Esophagus muscularis mucosa (tissue), 3 donors: ENCODE measurements around the gene CNTNAP2.

Experiments
- POLR2A ChIP-seq: fragments of 450-650 bp; IDR thresholded peaks from one replicate; pipeline ENCODE4 v1.6.1; 2017; ENCODE audit warnings: antibody characterized with exemption, moderate library complexity, mild to moderate bottlenecking, low read depth
- POLR2AphosphoS5 ChIP-seq, 2 donors: sonication (generic); formaldehyde crosslinking; IDR thresholded peaks; one replicate each; pipeline ENCODE4 v1.6.1; 2017; ENCODE audit warnings: antibody characterized with exemption in 2 of 2
- TF ChIP-seq, protein P1 (sequence below), 3 experiments: fragments of 200-600 bp in 2 of 3; fragments of 450-650 bp in 1 of 3; sonication (generic) in 2 of 3; IDR thresholded peaks; one replicate each; pipeline ENCODE4 v1.5.1; 2017 to 2019; ENCODE audit warnings: antibody characterized with exemption in 3 of 3, mild to moderate bottlenecking in 2 of 3, moderate library complexity in 1 of 3

DNA sequence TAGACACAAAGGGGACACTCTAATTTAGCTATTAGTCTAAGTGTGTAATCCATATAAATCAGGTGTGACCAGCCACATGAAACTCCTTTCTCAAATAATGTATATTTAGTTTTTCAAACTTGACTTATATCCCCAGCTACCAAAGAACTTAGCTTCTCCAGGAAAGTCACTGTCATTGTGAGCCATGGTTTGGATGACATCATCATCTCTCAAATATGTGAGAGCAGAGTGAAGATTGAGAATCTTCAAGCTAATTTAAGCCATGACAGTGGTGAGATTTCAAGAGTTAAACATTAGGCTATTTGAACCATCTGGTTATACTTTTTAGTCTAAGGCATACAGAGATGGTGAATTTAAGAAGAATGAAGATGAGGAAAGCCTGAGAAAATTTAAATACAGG, 1165.6 kb downstream of the CNTNAP2 start:
- no peak for TF ChIP-seq POLR2AphosphoS5 (IDR thresholded peaks at IDR 0.05)
- TF ChIP-seq POLR2A, result no peak
- TF ChIP-seq, protein P1, sequence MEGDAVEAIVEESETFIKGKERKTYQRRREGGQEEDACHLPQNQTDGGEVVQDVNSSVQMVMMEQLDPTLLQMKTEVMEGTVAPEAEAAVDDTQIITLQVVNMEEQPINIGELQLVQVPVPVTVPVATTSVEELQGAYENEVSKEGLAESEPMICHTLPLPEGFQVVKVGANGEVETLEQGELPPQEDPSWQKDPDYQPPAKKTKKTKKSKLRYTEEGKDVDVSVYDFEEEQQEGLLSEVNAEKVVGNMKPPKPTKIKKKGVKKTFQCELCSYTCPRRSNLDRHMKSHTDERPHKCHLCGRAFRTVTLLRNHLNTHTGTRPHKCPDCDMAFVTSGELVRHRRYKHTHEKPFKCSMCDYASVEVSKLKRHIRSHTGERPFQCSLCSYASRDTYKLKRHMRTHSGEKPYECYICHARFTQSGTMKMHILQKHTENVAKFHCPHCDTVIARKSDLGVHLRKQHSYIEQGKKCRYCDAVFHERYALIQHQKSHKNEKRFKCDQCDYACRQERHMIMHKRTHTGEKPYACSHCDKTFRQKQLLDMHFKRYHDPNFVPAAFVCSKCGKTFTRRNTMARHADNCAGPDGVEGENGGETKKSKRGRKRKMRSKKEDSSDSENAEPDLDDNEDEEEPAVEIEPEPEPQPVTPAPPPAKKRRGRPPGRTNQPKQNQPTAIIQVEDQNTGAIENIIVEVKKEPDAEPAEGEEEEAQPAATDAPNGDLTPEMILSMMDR (IDR thresholded peaks at IDR 0.05), result no peak
